GM12864 (cell line): Measurements from ENCODE around the gene C5orf58.

Source experiments
- DNase-seq: peaks from one replicate; pipeline ENCODE4 v3.0.0-alpha.2; 2011; ENCODE audit warnings: low read depth
- H3K4me3 ChIP-seq: 2 replicates; pipeline ENCODE4 v1.5.1; 2011; ENCODE audit warnings: mild to moderate bottlenecking, low read depth, low read length, control low read depth
- CTCF ChIP-seq: IDR thresholded peaks from 2 replicates; pipeline ENCODE4 v1.5.1; 2011; ENCODE audit warnings: low read depth, mild to moderate bottlenecking, moderate library complexity, low read length, control low read depth, inconsistent platforms; ENCODE audit errors: missing control alignments

The C5orf58 gene

DNA sequence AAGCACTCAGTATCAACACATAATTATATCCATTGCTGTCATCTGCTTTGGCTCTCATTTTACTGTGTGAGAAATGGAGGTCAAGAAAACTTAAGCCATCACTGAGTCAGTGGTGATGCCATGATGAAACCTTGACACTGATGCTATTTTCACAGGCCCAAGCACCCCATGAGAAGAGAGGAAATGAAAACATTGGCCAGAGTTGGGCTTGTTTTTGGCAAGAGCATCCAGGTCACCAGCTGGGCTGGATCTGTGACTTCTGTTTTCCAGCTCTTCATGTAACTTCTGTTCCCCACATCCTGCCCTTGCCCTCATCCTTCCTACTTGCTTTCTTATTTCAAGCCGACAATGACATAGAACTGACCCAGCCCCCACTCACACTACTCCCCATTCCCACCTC is 54.7 kb downstream of the C5orf58 start:
- H3K4me3 ChIP-seq = no peak overlapping the region
- no peak for DNase-seq
- TF ChIP-seq CTCF = no peak

GRCh38 chr5:170288151-170288550 is 55.4 kb downstream of the C5orf58 start:
- TF ChIP-seq CTCF = no peak
- no peak overlapping the region for H3K4me3 ChIP-seq
- DNase-seq = no peak

- DNase-seq = no peak
- no peak for TF ChIP-seq CTCF
- no peak overlapping the region for H3K4me3 ChIP-seq
Observed at GRCh38 chr5:170288551-170288950, 55.8 kb downstream of the C5orf58 start.

GRCh38 chr5:170289121-170289520 is 56.3 kb downstream of the C5orf58 start:
- H3K4me3 ChIP-seq = no peak overlapping the region
- TF ChIP-seq CTCF = no peak
- no peak for DNase-seq

DNA sequence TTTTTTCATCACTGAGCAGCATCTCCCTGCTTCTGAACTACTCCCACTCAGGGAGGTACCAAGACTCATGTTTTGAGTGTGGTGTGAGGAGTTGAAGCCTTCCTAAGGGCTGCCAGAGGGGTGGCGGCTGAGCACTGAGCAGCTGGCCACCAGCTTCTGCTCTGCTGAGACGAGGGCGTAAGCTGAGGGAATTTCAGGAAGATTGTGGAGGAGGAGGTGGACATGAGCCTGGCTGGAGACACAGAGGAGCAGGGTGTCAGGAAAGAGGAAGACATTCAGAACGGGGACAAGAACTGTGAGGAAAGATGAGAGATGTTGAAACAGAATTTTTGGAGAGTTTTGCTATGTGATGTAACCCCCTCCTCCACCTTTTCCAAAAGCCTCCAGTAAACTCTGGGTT is 57.0 kb downstream of the C5orf58 start:
- DNase-seq = no peak
- TF ChIP-seq CTCF = no peak
- no peak overlapping the region for H3K4me3 ChIP-seq

- TF ChIP-seq CTCF = no peak
- DNase-seq = no peak
- no peak overlapping the region for H3K4me3 ChIP-seq
Observed at GRCh38 chr5:170290498-170290897, 57.7 kb downstream of the C5orf58 start.

DNA sequence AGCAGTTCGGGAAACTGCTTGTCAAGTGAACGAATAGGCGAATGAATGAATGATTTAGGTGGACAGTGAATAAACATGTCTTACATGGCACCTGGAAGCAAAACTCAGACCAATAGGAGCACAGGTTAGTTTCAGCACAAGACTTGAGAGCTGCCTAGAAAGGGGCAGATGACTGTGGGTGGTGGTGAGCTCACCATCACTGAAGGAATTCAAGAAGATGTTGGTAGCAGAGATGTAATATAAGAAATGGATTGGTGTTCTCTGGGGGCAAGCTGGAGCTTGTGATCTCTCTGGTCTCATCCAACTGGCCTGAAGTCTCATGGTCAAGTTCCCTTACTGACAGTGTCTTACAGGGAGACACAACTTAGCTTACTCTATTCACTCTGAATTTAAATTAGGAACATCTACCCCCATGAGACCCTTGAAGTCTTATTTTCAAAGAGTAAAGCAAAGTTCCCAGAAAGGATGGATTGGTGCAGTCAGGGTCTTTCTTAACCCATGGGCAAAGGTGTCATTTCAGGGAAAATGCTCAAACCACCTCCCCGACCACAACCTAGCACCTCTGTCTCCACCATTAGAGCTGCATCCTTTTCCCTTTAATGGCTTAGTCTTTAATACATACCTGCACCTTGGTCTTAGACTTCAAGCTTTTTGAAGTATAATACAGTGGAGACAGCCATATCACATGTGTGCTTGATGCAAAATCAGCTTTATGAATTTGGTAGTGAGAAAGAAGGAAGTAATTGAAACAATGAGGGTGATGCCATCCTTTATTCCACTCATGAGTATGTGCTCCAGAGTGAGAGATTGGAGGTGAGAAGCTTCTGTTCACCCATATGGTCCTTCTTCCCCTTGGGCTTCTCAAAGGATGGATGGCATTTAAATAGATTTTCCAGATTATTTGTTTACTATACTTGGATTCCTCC is 59.7 kb downstream of the C5orf58 start:
- no peak for TF ChIP-seq CTCF
- DNase-seq = no peak
- H3K4me3 ChIP-seq = no peak overlapping the region
